T-helper 2 cell treated with Interferon-gamma antibody and Interleukin-4, amounts not matched to agents 100 ng/mL and 5 ng/mL, for 36 hours (primary cell): ENCODE measurements around the gene CHMP4A. TPM values are rescaled to one million over a fixed set of nuclear protein-coding genes. Genes with fewer than 3 reads are reported as not detected.

ENCODE experiments used
- intact Hi-C: fragments of 100-400 bp; cut with micrococcal nuclease; formaldehyde crosslinking; loops from one replicate; pipeline ENCODE4 v1.15.1; 2023
- total RNA-seq: library from RNA; stranded (reverse); gene quantifications from 2 replicates; pipeline ENCODE4 v1.2.3, GENCODE V29; 2022

The CHMP4A gene
- total RNA-seq, 1 donor from 2014 or later = 85.8 TPM

DNA sequence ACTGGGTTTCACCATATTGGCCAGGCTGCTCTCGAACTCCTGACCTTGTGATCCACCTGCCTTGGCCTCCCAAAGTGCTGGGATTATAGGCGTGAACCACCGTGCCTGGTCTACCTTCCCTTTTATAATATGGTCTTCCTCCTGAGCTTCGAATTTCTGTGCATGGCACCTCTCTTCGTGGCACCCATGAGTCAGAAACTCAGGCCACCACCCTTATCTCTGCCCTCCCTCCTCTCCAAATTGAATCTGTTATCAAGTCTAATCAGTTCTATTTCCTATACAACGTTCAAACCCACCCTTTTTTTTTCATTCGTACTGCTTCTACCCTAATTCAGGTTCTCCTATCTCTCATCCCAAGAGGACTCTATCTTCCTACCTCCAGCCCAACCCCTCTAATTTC lies 34.1 kb upstream of the CHMP4A start:
- intact Hi-C loops = loop anchor here (10.0 kb wide), 1 partner anchor 427 kb away; no protein-coding TSS in a partner anchor

DNA sequence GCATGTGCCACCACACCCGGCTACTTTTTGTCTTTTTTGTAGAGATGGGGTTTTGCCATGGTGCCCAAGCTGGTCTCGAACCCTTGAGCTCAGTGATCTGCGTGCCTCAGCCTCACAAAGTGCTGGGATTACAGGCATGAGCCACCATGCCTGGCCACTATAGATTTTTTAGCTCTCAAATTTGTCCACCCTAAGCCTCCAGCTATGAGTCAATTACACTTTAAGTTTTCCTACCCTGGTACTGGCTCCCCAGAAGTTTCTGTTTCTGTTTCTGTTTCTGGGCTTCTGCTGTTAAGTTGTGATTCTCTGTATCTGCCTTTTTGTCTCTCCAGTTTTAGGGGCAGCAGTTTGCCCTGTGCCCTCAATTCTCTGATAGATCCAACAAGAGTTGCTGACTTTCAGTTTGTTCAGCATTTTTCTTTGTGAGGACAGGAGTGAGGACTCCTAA lies 33.5 kb upstream of the CHMP4A start:
- intact Hi-C loops = loop anchor here (10.0 kb wide), 1 partner anchor 428 kb away; no protein-coding TSS in a partner anchor

DNA sequence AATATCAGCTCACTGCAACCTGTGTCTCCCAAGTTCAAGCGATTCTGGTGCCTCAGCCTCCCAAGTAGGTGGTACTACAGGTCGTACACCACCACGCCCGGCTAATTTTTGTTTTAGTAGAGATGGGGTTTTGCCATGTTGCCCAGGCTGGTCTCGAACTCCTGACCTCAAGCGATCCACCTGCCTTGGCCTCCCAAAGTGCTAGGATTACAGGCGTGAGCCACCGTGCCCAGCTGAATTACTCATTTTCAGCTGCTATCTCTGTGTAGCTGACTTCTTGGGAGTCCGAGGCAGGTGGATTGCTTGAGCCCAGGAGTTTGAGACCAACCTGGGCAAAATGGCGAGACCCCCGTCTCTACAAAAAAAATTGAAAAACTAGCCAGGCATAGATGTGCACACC lies 32.1 kb upstream of the CHMP4A start:
- intact Hi-C loops = loop anchor here (10.0 kb wide), 1 partner anchor 429 kb away; no protein-coding TSS in a partner anchor

DNA sequence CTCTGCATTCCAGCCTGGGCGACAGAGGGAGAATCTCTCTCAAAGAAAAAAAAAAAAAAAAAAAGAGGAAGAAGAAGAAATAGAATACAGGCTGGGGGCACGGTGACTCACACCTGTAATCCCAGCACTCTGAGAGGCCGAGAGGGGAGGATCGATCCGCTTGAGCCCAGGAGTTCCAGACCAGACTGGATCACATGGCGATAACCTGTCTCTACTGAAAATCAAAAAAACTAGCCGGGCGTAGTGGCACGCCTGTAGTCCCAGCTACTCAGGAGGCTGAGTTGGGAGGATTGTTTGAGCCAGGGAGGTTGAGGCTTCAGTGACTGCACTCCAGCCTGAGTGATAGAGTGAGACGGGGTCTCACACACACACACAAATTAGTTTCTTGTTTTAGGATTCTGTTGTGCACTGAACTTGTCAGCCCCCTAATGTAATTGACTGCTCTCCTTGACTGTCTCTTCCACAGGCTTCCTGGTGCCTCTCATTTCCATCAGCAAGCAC lies 30.1 kb upstream of the CHMP4A start:
- intact Hi-C loops = loop anchor here (10.0 kb wide), 1 partner anchor 431 kb away; no protein-coding TSS in a partner anchor

DNA sequence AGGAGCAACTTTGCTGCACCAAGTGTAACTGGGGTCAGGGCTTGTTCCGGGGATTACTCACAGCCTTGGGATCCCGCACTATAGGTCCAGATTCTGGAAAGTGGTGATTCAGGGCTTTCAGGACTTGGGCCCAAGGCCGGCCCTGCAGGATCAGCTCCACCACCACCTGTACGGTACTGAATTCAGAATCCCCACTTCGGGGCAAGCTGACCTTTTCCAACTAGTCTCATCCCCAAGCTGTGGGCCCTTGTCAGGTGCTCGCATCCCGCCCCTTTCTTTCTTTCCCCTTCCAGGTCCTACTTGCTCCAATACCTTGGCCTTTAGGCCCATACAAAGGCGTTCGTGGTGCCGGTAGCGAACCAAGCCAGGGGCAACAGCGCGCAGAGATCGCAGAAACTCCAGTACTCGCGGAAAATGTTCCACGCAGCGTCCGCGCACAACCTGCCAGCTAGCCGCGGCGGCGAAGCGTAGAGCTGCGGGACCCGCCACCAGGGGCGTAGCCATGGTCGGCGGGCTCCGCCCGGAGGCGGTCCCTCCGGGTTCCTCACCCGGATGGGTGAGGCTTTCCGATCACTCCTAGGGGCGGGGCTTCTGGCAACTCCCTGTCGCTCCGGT lies 28.6 kb upstream of the CHMP4A start:
- intact Hi-C loops = loop anchor here (1.0 to 10.0 kb wide), 12 partner anchors 10 to 433 kb away; partner anchors contain the start of genes DCAF11, DHRS1, GMPR2 and IPO4

DNA sequence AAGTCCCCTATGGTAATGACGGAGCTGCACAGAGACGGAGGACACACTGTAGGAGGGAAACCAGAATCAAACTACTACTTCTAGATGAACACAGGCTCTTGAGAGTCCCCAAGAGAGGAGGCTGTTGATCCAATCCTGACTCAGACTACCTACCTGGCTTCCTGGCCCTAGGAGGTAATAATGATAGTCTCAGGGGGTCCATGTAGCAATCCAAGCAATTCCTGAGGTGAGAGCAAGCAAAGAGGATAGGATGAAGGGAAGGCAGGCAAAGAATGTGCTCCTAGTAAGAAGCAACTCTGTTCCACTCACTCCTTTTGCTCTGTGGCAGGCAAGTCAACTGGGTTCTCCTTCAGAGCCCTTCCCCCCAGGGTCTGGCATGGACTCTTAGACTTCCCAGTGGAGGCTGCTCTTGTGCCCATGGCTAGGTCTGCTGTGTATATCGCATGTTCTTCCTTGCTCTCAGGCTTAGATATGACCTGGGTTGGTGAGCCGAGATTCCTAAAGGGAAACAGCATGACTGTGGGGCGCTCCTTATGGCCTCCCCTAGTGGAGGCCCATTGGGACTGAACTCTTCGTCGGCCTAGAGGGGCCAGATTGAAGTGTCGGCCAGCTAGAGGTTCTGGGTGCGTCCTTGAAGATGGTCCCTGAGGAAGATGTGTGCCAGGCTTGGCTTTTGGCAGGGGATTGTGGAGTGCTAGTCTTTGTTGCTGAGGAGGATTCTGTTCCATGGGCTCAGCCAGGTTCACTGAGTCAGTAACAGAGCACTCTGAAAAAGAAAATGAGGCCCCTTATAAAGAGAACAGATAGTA lies 27.0 kb upstream of the CHMP4A start:
- intact Hi-C loops = loop anchor here (10.0 kb wide), 1 partner anchor 434 kb away; no protein-coding TSS in a partner anchor

DNA sequence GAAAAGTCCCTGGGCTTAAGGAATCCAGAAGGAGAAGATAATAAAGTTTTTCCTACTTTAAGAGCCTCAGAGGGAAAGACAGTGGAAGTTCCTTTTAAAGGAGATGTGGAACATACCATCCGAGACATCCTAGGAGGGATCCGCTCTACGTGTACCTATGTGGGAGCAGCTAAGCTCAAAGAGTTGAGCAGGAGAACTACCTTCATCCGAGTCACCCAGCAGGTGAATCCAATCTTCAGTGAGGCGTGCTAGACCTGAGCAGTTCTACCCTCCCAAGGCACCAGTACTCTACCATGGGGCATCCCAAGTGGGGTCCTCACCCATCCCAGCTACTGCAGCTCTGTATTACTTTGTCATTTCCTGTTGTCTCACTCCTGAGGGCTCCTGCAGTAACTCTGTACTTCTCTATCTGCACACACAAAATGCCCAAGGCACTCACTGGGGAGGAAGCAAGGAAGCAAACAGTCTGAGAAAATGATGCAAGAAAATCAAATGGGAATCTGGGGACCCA lies 25.3 kb upstream of the CHMP4A start:
- intact Hi-C loops = no loop called here

DNA sequence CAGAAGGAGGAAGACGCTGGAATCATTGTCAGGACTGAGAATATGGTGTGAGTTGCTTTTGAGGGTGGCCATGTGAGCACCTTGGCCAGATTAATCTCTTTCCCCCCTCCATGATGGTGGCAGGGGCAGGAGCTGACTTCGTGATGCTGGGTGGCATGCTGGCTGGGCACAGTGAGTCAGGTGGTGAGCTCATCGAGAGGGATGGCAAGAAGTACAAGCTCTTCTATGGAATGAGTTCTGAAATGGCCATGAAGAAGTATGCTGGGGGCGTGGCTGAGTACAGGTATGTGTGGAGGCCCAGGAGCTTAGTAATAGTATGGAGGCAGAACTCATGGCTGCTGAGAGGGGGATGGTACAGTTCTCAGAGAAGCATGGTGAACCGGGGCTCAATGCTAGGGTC lies 24.8 kb upstream of the CHMP4A start:
- intact Hi-C loops = no loop called here

DNA sequence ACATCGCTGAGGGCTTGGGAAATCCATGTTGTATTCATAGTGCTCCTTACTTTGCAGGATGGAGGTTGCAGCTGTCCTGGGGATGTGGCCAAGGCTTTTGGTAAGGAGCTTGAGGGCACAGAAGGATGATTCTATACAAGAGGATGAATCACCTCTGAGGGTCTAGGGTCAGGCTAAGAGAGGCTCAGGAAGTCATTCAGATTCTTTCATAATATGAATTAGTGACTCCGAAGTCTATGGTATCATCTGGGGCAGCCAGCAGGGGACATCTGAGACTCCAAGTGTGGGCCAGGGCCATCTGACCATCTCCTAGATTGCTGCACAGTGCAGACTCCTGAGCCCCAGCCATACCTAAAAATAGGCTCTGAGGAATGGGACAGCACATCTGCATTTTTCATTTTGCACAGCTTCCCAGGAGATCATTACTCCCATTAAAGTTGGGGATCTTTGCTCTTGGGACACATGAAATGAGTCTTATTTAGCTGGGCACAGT lies 24.2 kb upstream of the CHMP4A start:
- intact Hi-C loops = no loop called here

DNA sequence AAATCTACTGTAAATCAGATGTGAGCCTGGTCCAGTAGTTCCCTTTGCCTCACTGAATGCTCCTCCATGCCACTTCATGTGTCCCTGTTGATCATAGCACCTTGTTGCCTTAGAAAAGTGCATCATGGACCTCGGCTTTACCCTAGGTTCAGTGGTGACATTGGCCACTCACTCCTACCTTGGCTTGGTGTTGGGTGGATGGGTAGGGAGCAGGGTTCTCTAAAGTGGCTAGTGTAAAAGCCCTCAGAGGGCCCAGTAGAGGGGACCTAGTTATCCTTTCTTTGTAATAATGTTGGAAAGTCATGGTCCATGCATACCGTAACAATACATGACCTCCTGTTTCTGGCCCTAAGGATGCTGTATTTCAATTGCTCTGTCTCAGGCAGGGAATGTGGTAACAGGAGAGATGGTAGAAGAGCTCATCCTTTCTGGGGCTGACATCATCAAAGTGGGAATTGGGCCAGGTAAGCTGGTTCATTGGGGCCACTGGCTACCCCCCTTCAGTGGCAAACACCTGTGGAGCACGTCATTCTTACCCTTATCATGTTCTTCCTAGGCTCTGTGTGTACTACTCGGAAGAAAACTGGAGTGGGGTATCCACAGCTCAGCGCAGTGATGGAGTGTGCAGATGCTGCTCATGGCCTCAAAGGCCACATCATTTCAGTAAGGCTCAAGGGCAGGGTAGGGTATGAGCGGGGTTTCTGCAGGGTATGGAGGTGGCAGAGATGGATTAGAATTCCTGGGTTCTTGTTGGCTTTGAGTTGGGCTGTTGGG lies 23.6 kb upstream of the CHMP4A start:
- intact Hi-C loops = no loop called here

DNA sequence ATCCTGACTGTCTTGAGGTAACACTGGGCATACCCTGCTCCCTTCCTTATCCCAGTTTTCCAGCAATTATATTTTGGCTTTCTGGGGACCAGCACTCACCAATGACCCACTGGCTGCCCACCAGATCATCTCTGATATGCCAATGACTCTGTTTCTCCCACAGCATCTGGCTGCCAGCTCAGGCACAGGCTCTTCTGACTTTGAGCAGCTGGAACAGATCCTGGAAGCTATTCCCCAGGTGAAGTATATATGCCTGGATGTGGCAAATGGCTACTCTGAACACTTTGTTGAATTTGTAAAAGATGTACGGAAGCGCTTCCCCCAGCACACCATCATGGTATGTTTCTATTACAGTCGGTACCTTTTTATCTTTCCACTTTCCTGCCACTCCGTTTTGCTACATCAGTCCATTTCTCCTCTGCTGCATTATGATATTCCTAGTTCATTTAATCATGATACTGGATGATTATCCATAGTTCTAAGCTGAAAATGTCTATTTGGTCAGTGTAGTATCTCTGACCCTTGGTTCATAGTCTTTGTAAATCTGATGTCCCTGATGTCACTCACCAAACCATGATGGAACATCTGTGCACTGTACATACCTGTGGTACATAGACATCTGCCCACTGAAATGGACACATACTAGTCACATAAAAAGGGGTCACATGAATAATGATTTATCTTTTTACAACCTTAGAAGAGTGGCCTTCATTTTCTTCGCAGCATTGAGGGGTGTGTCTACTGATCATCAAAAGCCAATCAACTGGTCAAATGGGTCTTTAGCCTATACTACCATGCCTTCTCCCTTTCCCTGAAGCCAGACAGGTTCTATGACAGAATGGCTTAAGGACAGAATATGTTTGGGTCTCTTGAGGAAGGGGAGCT lies 22.8 kb upstream of the CHMP4A start:
- intact Hi-C loops = no loop called here

DNA sequence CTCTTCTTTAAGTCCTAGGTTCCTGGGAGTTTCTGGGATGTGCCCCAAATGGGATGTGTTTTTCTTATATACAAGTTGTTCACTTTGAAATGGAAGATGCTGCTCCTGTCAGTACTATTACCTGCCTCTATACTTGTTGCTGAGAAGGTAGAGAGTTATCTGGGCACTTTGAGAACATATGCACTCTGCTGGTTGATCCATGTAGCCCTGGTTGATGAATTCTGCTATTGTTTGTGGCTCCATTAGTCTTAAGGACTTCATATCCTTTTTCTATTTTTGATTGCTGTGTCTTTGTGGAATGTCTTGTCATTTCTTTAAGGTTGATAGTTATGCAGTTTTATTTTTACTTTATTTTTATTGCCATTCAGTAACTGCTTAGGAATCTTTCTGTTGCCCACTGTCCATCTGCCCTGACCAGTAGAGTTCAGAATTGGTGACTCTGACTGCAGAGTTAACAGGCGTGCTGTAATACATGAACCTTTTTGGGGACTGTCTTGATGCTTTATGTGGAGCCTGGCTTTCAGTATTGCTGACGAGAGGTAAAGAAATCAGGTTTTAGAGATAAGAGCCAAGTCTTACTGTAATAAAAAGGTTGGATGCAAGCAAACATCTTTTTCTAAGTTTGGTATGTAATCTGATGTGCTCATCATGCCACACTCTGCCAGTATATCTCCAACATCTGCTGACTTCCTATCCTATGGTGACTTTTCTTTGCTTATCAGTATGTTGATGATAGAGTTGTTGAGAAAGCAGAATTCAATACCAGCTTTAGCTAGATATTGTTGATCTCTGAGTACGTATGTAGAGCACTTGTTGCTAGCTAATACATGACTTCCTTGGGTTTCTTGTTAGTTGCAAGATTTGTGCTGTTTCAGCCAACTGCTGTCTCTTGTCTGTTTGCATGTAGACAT lies 21.1 kb upstream of the CHMP4A start:
- intact Hi-C loops = no loop called here

DNA sequence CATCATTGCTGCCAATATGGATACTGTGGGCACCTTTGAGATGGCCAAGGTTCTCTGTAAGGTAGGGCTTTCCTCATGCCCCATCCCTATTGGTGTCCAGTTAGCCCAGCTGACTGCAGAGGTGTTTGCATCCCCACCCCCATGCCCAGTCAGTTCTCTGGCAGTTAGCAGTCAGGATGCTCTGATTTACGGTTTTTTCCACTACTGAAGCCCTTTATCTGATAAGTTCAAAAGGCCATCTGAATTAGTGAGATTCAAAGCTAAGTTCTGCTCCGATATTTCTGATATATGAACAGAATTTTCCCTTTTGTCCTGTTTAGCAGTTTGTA lies 20.2 kb upstream of the CHMP4A start:
- intact Hi-C loops = loop anchor here (2.0 kb wide), 1 partner anchor 45 kb away; the partner anchor contains the start of gene IPO4

DNA sequence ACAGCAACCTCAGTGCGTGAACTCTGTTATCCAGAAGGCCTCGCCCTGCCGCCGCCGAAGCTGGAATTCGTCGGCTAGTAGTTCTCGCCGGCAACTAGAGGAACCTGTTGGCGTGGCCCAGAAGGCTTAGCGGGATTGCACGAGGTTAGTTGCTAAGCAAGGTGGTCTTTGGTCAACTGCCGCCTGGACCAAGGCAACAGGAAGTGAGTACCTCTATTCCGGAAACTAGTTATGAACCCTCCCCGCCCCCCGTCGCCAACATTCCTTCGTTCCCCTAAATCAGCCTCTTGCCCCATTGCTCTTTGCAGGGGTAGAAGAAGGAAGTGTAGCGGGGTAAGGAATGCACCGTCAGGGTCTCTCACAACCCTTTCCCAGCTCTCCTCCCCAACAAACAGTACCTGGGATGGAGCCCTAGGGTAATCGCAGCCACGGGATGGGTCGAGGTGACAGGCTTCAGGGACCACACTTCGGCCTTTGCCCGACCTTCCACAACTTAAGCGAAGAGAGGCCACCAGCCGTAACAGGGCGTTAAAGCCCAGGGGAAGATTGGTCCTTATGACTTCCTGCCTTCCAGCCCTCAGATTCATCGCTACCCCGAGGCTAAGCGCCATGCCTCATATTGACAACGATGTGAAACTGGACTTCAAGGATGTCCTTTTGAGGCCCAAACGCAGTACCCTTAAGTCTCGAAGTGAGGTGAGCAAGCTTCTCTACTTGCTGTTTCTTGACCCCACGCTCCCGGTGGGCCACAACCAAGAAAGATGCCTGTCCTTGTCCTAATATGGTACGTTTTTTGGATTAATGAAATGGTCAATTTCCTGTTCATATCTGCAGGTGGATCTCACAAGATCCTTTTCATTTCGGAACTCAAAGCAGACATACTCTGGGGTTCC lies 19.6 kb upstream of the CHMP4A start, which contains the start of gene GMPR2:
Gene GMPR2, plus strand, starts transcription at position 285 of the 893 bp plus-strand sequence. Its CDS starts 325 bp downstream, at position 610.
- intact Hi-C loops = loop anchor here (1.0 to 2.0 kb wide), 6 partner anchors 9 to 209 kb away; partner anchors contain the start of genes EMC9, IPO4, MDP1 and RABGGTA

DNA sequence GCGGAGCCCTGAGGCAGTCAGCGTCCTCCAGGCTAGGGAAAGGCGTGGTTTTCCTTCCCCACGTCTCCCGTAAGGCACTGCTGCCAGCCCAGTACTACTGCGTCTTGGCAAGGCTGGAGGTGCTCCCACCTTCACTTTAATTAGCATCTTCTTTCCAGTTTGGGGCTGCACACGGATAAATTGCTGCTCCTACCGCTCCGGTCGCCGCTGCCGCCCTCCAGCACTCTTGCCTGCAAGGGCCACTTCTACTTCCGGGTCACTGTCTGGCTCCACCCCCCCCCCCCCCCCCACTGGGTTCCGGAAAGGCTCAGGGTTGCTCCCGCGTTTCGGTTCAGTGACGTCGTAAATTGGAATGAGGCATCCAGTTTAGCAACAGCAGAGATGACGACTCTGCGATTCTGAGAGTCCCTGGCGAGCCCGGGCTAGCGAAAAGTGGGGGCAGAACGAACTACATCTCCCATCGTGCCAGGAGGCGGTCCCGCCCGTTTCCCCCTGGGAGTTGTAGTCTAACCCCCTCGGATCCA lies 18.9 kb upstream of the CHMP4A start, which contains the start of gene NEDD8:
Gene NEDD8, minus strand, starts transcription at position 247 of the 524 bp plus-strand sequence. Its CDS starts 100 bp downstream, at position 147.
- intact Hi-C loops = loop anchor here (1.0 to 2.0 kb wide), 6 partner anchors 10 to 210 kb away; partner anchors contain the start of genes EMC9, IPO4, MDP1 and RABGGTA

DNA sequence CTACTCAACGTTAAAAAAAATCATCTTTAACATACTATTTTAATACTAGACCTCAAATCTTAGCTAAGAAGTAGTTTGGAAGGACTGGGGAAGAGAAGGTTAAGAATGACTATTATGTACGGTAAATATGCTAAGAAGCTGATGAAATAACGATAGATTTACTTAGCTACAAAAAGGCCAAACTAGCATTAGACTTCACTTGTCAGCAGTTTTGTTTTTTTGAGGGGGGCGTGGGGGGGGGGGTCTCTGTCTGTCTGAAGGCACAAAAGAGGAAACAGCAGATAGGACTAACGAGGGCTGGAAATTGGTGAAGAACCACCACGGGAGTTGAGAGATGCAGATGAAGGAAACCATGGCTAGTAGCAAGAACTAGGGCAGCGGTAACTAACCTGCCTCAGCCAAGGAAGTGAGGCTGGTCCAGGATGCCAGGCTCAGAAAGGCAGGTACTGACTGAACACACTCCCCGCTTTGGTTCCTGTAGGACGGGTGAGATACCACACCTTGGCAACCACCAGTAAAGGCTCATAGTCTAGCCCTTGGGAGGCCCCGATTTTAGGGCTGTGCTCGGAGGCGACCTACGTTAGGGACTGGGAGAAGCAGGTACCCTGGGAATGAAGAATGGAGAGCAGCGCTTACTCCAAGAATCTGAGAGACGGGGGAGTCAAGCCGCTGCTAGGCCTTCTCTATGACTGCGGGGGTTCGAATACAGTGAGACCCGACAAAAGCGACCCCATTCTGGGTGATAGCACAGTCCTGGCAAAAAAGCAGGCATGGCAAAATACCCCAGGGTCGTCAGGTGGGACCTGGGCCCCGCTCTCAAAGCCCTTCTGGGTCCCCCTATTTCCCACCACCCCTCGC lies 18.2 kb upstream of the CHMP4A start:
- intact Hi-C loops = loop anchor here (1.0 to 2.0 kb wide), 6 partner anchors 11 to 211 kb away; partner anchors contain the start of genes EMC9, IPO4, MDP1 and RABGGTA
